Posterior cingulate gyrus (tissue), 11 donors: ENCODE results near the gene RBM44.
"Not testable (repeated sequence)": the region's sequence is repeated elsewhere in the genome, so short reads cannot be mapped to it uniquely, and the experiment has no call there.

Experiments
- DNase-seq, 10 donors: peaks; one replicate each; pipeline versions ENCODE4 v3.0.0 to v3.0.0-alpha.2; 2020 to 2021; ENCODE audit warnings: mixed read lengths in 3 of 10
- intact Hi-C: fragments of 100-400 bp; cut with DNase I; formaldehyde crosslinking; loops from one replicate; pipeline ENCODE4 v1.15.1; 2023

The RBM44 gene

DNA sequence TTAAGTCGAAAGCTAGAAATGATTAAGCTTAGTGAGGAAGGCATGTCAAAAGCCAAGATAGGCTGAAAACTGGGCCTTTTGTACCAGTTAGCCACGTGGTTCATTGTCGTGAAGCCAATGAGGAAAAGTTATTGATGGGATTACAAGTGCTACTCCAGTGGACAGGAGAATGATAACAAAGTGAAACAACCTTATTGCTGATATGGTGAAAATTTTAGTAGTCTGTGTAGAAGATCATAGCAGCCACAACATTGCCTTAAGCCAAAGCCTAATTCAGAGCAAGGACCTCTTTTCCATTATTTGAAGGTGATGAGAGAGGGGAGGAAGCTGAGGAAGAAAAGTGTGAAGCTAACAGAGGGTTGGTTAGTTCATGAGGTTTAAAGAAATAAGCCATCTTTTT is 36.8 kb downstream of the RBM44 start:
- intact Hi-C loops: no loop called here
- no peak for DNase-seq

DNA sequence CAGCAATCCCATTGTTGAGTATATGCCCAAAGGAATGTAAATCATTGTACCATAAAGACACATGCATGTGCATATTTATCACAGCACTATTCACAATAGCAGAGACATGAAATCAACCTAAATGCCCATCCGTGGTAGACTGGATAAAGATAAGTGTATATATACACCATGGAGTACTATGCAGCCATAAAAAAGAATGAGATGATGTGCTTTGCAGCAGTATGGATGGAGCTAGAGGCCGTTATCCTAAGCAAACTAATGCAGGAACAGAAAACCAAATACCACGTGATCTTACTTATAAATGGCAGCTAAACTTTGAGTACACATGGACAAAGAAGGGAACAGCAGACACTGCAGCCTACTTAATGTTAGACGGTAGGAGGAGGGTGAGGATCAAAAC is 42.5 kb downstream of the RBM44 start:
- intact Hi-C loops: no loop called here
- no peak for DNase-seq

DNA sequence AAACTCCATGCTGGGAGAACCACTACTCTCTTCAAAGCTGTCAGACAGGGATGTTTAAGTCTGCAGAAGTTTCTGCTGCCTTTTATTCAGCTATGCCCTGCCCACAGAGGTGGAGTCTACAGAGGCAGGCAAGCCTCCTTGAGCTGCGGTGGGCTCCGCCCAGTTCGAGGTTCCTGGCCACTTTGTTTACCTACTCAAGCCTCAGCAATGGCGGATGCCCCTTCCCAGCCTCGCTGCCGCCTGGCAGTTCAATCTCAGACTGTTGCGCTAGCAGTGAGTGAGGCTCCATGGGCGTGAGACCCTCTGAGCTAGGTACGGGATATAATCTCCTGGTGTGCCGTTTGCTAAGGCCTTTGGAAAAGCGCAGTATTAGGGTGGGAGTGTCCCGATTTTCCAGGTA is 50.4 kb downstream of the RBM44 start:
- DNase-seq, intact Hi-C loops: not testable (repeated sequence)

DNA sequence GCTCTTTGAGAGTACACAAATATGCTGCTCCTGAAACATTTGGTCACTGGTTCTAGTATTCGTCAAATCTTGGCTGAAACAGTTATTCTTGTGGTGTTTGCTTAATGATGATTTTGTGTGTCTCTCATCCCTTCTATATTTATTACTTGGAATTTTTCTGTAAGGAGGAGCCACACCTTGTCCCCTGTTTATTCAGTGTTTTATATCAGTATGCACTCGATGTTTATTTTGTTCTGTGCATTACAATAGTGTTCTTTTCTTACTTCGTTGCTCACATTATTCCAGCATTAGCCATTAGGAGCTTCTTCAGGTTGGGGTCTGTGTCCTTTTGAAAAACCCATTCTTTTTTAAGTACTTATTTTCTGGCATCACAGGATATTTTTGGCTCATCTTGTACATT is 55.7 kb downstream of the RBM44 start:
- DNase-seq: no peak
- intact Hi-C loops: no loop called here

DNA sequence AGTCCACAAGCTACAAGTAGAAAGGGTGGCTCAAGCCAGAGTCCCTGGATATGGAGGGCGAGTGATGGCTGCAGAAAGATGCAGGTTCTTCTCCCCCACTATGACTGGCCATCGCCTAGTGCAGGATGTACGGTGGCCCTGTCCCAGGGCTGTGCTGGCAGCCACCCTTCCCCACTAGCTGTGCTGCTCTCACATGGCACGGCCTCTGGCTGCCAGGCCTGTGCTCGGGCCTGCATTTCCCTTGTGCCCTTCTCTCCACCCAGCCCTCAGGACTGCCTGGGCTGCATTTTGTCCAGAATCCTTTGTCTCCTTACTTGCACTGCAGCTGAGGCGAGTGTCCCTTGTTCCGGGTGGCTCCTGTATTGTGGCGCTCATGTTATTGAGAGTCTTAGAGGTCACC is 59.2 kb downstream of the RBM44 start:
- intact Hi-C loops: loop anchor here (1.0 to 5.0 kb wide), 2 partner anchors 110 to 406 kb away; partner anchors contain the start of gene UBE2F
- peak in 1 of 10 donors; percentile 81 for DNase-seq

DNA sequence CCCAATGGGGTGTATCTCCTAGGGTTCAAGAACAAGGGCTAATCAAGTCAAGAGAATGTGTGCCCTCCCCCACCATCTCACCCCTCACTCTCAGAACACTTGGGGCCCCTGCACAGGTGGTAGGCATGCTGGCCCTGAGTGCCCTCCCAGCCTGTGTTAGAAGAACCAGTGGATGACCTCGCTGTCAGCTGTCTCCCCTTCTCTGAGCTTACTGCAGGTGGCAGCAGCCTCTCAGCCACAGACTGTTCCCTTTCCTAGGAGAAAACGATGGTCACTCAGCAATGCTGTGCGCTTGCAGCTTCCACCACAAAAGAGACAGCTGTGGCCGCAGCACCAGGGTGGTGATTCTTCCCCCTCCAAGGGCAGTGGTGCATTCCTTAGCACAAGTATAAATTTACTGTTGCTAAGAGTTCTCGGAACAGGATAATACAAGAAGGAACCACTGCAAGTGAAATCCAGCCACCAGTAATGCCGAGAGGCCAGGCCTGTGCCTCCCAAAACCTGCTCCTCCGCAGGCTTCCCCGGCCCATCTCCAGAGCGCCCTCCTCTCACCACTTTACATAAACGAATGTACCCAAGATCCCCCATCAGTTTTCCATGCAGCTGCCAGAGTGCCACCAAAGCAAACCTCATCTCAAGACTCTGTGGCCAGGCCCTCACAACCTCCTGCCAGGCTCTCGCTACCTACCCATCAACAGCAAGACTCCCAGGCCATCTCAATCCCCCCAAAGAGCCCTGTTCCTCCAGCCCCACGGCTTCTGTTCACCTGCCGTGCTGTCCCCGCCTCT is 59.9 kb downstream of the RBM44 start:
- peak; percentile 67 to 96 (median 82) for DNase-seq
- intact Hi-C loops: loop anchor here (1.0 to 5.0 kb wide), 2 partner anchors 109 to 405 kb away; partner anchors contain the start of gene UBE2F

DNA sequence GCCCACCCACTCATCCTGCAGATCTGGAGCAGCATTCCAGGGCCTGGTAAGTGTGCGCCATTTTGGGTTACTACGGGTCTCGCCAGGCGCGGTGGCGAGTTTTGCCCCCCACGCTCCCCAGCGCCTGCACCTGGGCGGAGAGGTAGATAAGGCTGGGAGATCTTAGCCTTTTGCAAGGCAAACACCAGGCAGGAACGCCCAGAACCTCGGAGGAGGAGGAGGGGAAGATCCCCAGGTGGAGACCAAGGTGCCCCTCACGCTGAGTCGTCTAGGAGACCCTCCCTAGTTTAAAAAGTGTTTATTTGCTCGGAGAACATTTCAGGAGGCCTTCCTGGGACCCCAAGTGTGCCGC is 60.5 kb downstream of the RBM44 start:
- peak in 3 of 10 donors; percentile 12 to 75 (median 74) for DNase-seq
- intact Hi-C loops: loop anchor here (5.0 kb wide), 1 partner anchor 108 kb away; the partner anchor contains the start of gene UBE2F

DNA sequence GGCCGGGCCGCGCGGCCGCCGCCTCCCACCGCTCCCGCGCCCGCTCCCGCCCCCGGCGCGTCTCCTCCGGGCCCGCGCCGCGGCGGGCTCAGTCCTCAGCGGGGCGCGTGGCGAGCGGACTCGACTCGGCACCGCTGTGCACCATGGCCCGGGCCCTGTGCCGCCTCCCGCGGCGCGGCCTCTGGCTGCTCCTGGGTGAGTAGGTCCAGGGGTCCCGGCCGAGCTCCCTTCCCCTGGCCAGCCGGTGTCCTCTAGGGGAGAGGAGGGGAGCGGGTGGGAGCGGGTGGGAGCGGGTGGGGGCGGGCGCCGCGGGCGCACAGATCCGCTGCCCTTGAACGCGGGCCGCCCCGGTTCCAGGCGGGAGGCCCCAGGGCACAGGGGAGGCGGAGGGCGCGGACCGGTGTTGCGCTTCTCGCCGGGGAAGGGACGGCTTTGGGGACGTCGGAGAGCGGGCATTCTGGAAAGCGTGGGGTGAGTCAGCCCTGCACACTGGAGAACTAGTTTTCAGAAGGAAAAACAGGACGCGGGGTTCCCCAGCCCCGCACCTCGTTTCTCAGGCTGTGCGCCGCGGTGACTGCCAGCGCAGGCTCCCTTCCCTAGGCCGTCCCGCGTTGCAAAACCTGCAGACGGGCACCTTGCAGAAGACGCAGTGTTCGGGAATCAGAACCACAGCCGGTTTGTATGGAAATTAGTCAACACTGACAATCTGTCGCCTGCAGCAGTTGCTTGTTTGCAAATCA is 61.1 kb downstream of the RBM44 start, which contains the start of gene RAMP1:
Gene RAMP1 (plus strand): TSS at position 91 of the 740 bp plus-strand sequence. CDS start 53 bp downstream, at position 144.
- peak in 8 of 10 donors; percentile 43 to 88 (median 52) for DNase-seq
- intact Hi-C loops: loop anchor here (5.0 kb wide), 1 partner anchor 108 kb away; the partner anchor contains the start of gene UBE2F

DNA sequence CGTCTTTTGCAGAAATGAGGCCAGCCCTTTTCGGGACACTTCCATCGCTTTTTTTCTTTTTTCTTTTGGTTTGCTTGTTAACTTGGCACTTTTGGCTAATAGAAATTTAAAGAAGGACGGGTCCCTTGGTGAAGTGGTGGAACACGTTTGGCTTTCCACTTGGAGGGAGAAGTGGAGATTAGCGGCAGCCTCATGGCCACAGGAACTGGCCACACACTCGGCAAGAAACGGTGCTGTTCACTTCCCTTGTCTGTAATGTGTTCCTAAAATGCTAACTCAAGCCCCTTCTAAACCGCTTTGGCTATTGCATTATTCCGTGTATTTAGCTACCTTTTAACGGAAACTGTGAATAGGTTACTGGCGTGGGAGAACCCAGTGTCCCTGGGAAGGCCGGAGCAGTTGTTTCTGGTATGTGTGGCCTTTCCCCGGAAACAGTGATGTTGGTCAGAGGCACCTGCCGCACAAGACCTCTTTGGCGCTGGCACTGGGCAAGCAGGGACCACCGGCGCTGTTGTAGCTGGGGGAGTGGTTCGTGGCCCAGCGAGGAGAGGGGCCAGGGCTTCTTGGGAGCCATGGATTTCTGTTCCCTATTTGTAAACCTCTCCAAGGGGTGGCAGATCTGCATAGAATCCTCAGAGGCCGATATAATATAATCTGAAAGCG is 61.8 kb downstream of the RBM44 start:
- DNase-seq: peak in 2 of 10 donors; percentile 14 to 74
- intact Hi-C loops: no loop called here

DNA sequence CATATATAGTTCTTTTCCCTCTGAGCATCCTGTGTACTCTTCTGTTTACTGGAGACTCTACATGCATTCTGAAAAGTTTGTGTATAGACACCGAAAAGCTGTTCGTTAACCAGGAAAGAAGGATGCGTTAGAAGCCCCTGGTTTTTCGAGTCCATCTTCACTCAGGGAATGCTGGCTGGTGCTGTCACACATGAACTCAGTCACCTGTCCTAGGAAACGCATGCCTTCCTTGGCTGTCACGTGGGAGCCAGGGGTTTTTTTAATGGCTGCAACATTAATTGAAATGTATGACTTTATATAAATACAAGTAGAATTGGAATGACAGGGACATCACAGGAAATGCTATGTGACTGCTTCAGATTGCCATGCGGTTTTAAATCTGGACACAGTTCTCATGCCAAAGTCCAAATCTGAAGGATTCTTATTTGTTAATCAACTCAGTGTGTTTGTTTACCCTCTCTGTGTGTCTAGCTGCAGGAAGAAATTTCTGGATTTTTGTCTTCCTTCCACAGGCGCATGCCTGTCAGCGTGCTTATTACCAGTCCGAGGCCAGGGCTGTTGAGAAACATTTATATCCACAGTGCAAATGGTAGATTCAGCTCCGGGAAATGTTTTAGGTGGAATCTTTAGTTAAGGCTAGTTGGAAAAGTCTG is 63.4 kb downstream of the RBM44 start:
- intact Hi-C loops: no loop called here
- DNase-seq: no peak

DNA sequence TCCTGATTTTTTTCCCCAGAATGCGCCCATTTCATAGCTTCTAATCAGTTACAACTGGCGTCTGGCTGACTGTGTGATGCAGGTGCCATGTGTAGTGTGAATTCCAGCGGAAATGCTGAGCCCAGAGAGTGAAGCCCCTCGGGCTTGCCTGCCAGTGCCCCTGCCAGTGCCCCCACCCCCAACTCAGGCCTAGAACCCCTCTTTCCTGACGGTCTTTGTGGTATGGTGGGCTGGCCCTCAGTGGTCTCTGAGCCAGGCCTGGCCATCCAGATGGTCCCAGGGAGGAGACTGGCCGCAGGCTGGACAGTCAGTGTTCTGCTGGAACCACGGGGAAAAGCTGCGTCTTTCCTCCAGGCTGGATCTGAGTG is 63.9 kb downstream of the RBM44 start:
- intact Hi-C loops: no loop called here
- DNase-seq: no peak

DNA sequence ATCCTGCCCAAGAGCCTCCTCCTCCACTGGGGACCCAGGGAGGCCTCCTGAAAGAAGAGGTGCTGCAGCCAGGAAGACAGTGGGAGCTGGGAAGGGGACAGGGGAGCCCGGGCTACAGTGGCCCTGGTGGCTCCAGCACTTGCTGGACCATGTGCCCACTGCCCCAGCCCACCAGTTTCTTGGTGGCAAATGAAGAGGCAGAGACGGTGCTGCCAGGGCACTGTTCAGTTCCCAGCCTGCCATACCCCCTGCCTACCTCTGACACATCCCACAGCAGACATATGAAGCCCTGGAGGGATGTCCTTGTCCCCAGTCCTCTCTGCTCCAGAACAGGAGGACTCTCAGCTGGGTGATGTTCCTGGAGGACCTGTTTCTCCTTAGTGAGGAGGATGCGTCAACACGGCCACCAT is 64.5 kb downstream of the RBM44 start:
- intact Hi-C loops: no loop called here
- DNase-seq: peak in 1 of 10 donors; percentile 62

DNA sequence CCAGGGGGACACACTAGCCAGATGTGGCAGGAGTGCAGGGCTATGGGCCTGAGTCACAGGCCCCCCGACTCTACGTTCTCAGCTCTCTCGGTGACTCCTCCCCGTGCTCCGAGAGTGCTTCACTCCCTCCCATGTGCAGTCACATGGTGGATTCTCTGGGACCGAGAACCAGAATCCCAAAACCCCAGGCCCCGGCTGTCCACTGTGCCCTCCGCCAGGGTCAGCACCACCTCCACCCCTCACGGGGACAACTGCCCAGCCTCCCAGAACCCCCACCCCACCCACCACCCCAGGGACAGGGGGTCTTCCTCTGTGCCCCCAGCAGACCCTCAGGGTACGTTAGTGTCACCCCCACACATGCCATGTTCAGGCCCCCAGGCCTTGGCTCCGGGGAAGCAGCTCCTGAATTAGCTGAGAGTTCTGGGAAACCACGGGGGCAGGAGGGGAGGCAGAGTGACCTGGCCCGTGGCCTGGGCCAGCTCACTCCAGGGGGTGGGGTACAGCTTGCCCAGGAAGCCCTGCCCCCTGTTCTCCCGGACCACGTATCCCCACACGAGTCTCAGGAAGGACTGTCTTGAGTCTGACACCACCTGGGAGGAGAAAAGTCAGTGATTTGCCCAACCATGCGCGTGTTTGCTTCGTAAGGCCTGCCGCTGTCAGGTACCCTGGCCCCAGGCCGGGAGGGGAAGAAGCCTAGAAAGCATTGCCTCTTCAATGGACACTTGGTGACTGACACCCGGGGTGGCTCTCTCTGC is 65.3 kb downstream of the RBM44 start:
- intact Hi-C loops: no loop called here
- peak in 1 of 10 donors; percentile 74 for DNase-seq

DNA sequence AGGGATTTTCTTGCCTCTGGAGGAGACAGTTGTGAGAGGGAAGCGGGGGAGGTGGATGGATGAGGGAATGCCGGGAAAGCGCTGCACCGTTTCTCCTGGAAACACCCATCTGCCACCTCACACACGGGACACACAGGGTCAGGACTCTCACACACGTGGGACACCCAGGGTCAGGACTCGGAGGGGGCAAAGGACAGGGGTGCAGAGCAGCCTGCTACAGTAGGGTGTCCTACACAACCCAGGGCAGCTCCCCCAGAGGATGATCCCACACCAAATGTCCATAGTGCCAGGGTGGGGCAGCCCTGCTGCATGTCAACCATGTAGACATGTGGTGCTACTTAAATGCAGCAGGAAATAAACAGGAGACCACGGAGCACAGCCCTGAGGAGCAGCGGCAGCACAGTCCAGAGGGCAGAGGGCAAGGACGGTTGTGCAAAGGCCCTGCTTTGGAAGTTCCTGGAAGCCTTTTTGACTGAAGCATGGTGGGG is 65.9 kb downstream of the RBM44 start:
- intact Hi-C loops: no loop called here

DNA sequence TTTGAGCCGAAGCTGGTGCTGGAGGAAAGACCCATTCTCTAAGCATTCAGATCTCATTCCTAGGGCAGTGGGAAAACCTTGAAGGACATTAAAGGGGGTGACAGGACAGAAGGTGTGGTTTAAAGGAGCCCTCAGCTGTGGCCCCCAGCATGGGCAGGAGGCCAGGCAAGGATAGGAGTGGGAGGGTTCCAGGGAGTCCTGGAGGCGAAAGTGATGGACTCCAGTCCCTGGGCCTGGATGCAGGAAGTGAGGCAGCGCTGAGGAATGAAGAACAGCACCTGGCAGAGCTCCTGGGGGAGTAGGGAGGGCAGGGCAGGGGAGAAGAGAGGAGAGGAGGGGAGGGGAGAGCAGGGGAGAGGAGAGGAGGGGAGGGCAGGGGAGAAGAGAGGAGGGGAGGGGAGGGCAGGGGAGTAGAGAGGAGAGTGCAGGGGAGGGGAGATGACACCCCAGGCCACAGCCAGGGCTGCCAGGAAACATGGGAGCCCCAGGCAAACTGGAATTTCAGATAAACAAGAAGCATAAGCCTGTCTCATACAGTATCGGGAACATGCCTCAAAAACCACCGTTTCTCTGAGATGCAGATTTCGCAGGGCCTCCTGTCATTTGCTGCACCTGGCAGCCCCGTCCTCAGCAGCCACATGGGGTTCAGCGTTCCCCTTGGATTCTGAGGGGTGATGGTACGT is 66.5 kb downstream of the RBM44 start:
- DNase-seq: peak in 1 of 10 donors; percentile 66
- intact Hi-C loops: no loop called here

More for the DNA sequence above, 65.9 kb downstream of the RBM44 start:
- no peak for DNase-seq

DNA sequence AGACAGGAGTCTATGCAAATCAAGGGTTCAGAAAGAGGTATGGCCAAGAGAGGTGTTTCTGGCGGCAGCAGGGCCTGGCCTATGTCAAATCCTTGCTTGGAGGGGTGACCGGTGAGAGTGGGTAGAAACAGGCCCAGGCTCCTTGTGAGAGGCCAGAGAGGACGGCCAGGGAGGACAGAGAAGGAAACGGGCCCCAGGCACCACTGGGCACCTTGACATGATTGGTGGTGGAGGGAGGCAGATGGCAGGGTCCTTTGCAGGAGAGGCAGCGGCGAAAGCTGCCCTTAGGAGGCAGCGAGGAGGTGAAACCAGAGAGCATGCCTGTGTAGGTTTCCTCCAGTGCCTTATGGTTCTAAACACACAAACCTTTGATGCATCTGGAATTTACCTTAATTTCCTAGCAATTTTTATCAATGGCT is 67.1 kb downstream of the RBM44 start:
- intact Hi-C loops: no loop called here
- peak in 1 of 10 donors; percentile 55 for DNase-seq

DNA sequence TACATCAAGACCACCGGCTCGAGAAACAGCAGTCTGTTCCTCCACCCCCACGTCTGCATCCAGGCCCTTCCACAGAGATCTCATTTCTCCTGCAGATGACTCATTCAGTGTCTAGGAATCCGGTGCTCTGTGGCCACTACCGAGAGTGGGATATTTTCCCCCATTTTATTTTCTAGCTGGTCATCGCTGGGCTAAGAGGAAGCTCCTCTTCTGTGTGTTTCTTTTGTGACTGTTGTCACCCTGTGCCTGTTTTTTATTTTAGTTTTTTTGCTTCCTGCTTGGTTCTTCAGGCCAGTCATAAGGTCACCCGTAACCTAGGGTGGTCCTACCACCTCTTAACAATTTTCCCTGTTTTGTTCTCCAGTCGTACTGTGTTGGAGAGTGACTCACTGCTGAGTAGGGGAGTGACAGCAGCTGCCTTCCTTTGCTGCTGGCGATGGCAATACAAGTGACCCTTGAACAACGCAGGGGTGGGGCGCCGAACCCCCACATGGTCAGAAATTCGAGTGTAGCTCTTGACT is 67.6 kb downstream of the RBM44 start:
- intact Hi-C loops: no loop called here
- DNase-seq: no peak

DNA sequence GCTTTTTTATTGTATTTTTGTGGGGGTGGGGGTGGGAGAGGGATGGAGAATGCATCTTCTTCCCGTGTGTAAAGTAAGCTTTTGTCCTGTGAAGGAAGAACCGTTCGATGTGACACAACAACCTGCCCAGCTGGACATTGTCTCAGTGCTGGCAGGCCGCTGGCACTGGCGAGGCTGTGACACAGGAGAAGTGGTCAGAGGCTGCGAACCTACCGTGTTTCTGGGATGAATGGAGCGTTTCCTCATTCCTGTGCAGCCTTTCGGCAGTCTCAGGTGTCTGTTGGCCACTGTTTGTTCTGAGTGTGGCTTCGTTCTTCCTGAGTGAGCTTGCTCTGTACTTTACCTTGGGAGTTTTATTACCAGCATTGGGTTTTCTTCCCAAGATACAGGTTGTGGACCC is 68.9 kb downstream of the RBM44 start:
- intact Hi-C loops: no loop called here

DNA sequence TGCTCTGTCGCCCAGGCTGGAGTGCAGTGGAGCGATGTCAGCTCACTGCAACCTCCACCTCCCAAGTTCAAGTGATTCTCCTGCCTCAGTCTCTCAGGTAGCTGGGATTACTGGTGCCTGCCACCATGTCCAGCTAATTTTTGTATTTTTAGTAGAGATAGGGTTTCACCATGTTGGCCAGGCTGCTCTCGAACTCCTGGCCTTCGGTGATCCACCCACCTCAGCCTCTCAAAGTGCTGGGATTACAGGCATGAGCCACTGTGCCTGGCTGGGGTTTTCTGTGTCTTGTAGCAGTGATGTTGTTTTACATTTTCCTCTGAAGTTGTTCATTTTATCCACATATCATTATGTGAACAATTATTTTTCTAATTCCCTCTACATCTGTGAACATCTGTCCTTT is 69.5 kb downstream of the RBM44 start:
- intact Hi-C loops, DNase-seq: not testable (repeated sequence)

More for the DNA sequence above, 68.9 kb downstream of the RBM44 start:
- DNase-seq: no peak
